Suprapubic skin (tissue), 4 donors: Measurements from ENCODE around the gene PITPNM2.

Experiments
- POLR2A ChIP-seq, 2 donors: fragments of 450-650 bp; IDR thresholded peaks; one replicate each; pipeline ENCODE4 v1.6.1; 2017; ENCODE audit warnings: antibody characterized with exemption in 2 of 2, mild to moderate bottlenecking in 2 of 2, moderate library complexity in 2 of 2
- POLR2AphosphoS5 ChIP-seq, 3 donors: sonication (generic); formaldehyde crosslinking; IDR thresholded peaks; one replicate each; pipeline ENCODE4 v1.6.1; 2017; ENCODE audit warnings: antibody characterized with exemption in 3 of 3
- TF ChIP-seq, protein P1 (sequence below), 2 donors: fragments of 200-600 bp in 1 of 2; fragments of 450-650 bp in 1 of 2; sonication (generic) in 1 of 2; IDR thresholded peaks; one replicate each; pipeline ENCODE4 v1.5.1; 2016 to 2019; ENCODE audit warnings: antibody characterized with exemption in 2 of 2, mild to moderate bottlenecking in 1 of 2, moderate library complexity in 1 of 2

DNA sequence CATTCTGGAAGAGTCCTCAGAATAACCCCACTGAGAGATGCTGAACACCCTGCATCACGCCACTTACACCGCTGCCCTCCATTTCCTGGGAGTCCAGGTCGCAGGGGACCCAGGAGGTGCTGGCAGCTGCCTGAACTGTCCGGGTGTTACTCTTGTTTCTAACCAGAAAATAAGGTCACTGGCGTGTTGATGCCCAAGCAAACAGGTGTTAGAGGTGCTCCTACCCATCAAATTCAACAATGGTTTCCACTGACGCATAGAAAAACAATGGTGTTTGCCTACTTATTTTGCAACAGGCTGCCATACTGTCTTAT, 23.8 kb downstream of the PITPNM2 start:
- TF ChIP-seq, protein P1, sequence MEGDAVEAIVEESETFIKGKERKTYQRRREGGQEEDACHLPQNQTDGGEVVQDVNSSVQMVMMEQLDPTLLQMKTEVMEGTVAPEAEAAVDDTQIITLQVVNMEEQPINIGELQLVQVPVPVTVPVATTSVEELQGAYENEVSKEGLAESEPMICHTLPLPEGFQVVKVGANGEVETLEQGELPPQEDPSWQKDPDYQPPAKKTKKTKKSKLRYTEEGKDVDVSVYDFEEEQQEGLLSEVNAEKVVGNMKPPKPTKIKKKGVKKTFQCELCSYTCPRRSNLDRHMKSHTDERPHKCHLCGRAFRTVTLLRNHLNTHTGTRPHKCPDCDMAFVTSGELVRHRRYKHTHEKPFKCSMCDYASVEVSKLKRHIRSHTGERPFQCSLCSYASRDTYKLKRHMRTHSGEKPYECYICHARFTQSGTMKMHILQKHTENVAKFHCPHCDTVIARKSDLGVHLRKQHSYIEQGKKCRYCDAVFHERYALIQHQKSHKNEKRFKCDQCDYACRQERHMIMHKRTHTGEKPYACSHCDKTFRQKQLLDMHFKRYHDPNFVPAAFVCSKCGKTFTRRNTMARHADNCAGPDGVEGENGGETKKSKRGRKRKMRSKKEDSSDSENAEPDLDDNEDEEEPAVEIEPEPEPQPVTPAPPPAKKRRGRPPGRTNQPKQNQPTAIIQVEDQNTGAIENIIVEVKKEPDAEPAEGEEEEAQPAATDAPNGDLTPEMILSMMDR (IDR thresholded peaks at IDR 0.05), result no peak
- TF ChIP-seq POLR2AphosphoS5 (IDR thresholded peaks at IDR 0.05), result no peak
- no peak for TF ChIP-seq POLR2A (IDR thresholded peaks at IDR 0.05)
